DOHH2 (cell line): ENCODE data around the gene SPAST.

Experiments
- CTCF ChIP-seq: fragments of 200-600 bp; sonication (generic); IDR thresholded peaks from one replicate; pipeline ENCODE4 v1.5.1; 2014; ENCODE audit warnings: antibody characterized with exemption, mild to moderate bottlenecking, low read depth, low read length; ENCODE audit not compliant: poor library complexity, severe bottlenecking
- EZH2phosphoT487 ChIP-seq: fragments of 200-600 bp; sonication (generic); IDR thresholded peaks from 2 replicates; pipeline ENCODE4 v1.6.1; 2017; ENCODE audit warnings: borderline replicate concordance, mild to moderate bottlenecking, antibody characterized with exemption, low read length, moderate library complexity, mixed read lengths

GRCh38 chr2:32161296-32161695 is 97.9 kb downstream of the SPAST start:
- TF ChIP-seq CTCF (no peak), EZH2phosphoT487 (no peak)
